ENCODE measurements around the gene PDF. TPM values are rescaled to one million over a fixed set of nuclear protein-coding genes. Genes with fewer than 3 reads are reported as not detected.

Gene PDF
- total and polyA plus RNA-seq, 2 of the 13 experiments (the other 11 are each of a cell fraction or from before 2014, with no cell fraction given): 12.4 to 48.8 TPM

- no peak for TF ChIP-seq NFE2L1 (CRISPR knock-in tag; IDR thresholded peaks at IDR 0.05; ENCODE audit: borderline replicate concordance)
- no peak for TF ChIP-seq ZNF672 (CRISPR knock-in tag; IDR thresholded peaks at IDR 0.05)
- TF ChIP-seq, protein P1, sequence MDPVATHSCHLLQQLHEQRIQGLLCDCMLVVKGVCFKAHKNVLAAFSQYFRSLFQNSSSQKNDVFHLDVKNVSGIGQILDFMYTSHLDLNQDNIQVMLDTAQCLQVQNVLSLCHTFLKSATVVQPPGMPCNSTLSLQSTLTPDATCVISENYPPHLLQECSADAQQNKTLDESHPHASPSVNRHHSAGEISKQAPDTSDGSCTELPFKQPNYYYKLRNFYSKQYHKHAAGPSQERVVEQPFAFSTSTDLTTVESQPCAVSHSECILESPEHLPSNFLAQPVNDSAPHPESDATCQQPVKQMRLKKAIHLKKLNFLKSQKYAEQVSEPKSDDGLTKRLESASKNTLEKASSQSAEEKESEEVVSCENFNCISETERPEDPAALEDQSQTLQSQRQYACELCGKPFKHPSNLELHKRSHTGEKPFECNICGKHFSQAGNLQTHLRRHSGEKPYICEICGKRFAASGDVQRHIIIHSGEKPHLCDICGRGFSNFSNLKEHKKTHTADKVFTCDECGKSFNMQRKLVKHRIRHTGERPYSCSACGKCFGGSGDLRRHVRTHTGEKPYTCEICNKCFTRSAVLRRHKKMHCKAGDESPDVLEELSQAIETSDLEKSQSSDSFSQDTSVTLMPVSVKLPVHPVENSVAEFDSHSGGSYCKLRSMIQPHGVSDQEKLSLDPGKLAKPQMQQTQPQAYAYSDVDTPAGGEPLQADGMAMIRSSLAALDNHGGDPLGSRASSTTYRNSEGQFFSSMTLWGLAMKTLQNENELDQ (CRISPR knock-in tag; IDR thresholded peaks at IDR 0.05; ENCODE audit: borderline replicate concordance): no peak
- TF ChIP-seq ZBTB8A (CRISPR knock-in tag; IDR thresholded peaks at IDR 0.05; ENCODE audit: borderline replicate concordance, low read depth): no peak
- TF ChIP-seq ZMYM4 (CRISPR knock-in tag; IDR thresholded peaks at IDR 0.05): no peak
- no peak for TF ChIP-seq ZSCAN21 (CRISPR knock-in tag; IDR thresholded peaks at IDR 0.05; ENCODE audit: borderline replicate concordance)
- no peak for TF ChIP-seq ZNF891 (CRISPR knock-in tag; IDR thresholded peaks at IDR 0.05)
- TF ChIP-seq ZNF670 (CRISPR knock-in tag; IDR thresholded peaks at IDR 0.05; ENCODE audit: borderline replicate concordance): no peak
- no peak for TF ChIP-seq ZFP1 (CRISPR knock-in tag; IDR thresholded peaks at IDR 0.05)
Measured at GRCh38 chr16:69301187-69301586, 29.2 kb downstream of the PDF start (continued).

- BruUV-seq (replicated peaks): no TSS peak
- intact Hi-C loops (cut with micrococcal nuclease; ENCODE audit: unreplicated experiment): no loop called here
- Histone ChIP-seq H3K36me3 (replicated peaks in 1 of 2; ENCODE audit: control insufficient read depth in 1 of 2, insufficient read depth in 2 of 2, low read length in 2 of 2) (peaks cover 12 to 30% of the 10 kb centered on the region in 2 experiments), H3K27me3 (ENCODE audit: control insufficient read depth in 1 of 2, insufficient read depth in 2 of 2, low read length in 2 of 2) (no peaks in the 10 kb centered on the region), H3K4me1 (ENCODE audit: insufficient read depth, low read length) (peaks cover 21% of the 10 kb centered on the region), H3K9ac (ENCODE audit: insufficient read depth, low read depth, low read length) (no peak overlapping the region), H3K4me2 (ENCODE audit: low read depth, low read length) (0 out of 2 replicates have a peak overlapping the region, but pooled peaks have one; percentile 8), H3K27ac (ENCODE audit: extremely low read length, insufficient read depth, low read length) (peak overlapping the region; percentile 35), H3K9me3 (ENCODE audit: low read length) (no peaks in the 10 kb centered on the region), H4K20me1 (ENCODE audit: insufficient read depth, low read length) (no peaks in the 10 kb centered on the region), H2AFZ (ENCODE audit: low read length) (no peak overlapping the region), H3K79me2 (ENCODE audit: insufficient read depth, low read length) (no peaks in the 10 kb centered on the region), H3K4me3 (replicated peaks in 1 of 3; ENCODE audit: insufficient read depth in 1 of 3, low read depth in 2 of 3, low read length in 3 of 3) (no peak overlapping the region)
- in situ Hi-C loops (cut with HindIII; ENCODE audit: extremely low pct_ligation_motif_present, low pct_unique_long_range_greater_than_20kb): no loop called here
- ATAC-seq (no peak), FAIRE-seq (no peak), DNase-seq (ENCODE audit: low spot score) (no peak)
- ChIA-PET CTCF (ENCODE audit: low intra/inter-chr PET ratio, low total read pairs) (no interaction called here), POLR2A (no interaction called here)
- 97% methylated on average over 4 of the region's 4 CpGs for WGBS (ENCODE audit: low lambda C conversion rate)
- TF ChIP-seq ZGPAT (CRISPR knock-in tag; IDR thresholded peaks at IDR 0.05) (no peak), LCORL (IDR thresholded peaks at IDR 0.05) (no peak), LCORL (CRISPR knock-in tag; IDR thresholded peaks at IDR 0.05) (no peak), ZFY (CRISPR knock-in tag; IDR thresholded peaks at IDR 0.05) (0 out of 2 replicates have a peak, but pooled peaks have one; percentile 3), RFXAP (CRISPR knock-in tag; IDR thresholded peaks at IDR 0.05; ENCODE audit: borderline replicate concordance) (0 out of 2 replicates have a peak, but pooled peaks have one; percentile 5)
- TF ChIP-seq, protein P2, sequence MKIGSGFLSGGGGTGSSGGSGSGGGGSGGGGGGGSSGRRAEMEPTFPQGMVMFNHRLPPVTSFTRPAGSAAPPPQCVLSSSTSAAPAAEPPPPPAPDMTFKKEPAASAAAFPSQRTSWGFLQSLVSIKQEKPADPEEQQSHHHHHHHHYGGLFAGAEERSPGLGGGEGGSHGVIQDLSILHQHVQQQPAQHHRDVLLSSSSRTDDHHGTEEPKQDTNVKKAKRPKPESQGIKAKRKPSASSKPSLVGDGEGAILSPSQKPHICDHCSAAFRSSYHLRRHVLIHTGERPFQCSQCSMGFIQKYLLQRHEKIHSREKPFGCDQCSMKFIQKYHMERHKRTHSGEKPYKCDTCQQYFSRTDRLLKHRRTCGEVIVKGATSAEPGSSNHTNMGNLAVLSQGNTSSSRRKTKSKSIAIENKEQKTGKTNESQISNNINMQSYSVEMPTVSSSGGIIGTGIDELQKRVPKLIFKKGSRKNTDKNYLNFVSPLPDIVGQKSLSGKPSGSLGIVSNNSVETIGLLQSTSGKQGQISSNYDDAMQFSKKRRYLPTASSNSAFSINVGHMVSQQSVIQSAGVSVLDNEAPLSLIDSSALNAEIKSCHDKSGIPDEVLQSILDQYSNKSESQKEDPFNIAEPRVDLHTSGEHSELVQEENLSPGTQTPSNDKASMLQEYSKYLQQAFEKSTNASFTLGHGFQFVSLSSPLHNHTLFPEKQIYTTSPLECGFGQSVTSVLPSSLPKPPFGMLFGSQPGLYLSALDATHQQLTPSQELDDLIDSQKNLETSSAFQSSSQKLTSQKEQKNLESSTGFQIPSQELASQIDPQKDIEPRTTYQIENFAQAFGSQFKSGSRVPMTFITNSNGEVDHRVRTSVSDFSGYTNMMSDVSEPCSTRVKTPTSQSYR (CRISPR knock-in tag; IDR thresholded peaks at IDR 0.05; ENCODE audit: borderline replicate concordance): no peak
Measured at GRCh38 chr16:69298261-69298660, 32.1 kb downstream of the PDF start.
